HG02798 (cell line): Measurements from ENCODE around the gene TRPM4.
A peak's percentile ranks its signal among the peaks of the same experiment; 100 is the strongest.
"Not testable (repeated sequence)": the region's sequence is repeated elsewhere in the genome, so short reads cannot be mapped to it uniquely, and the experiment has no call there.

Source experiments
- ATAC-seq: cut with Tn5 transposase; IDR thresholded peaks from one replicate; pipeline ENCODE4 v1.9.1; 2021; ENCODE audit warnings: mild to moderate bottlenecking; ENCODE audit not compliant: unreplicated experiment, poor library complexity

Gene TRPM4

GRCh38 chr19:49126575-49126974 lies 31.0 kb upstream of the TRPM4 start:
- no peak for ATAC-seq

GRCh38 chr19:49127225-49127624 lies 30.4 kb upstream of the TRPM4 start:
- not testable (repeated sequence) for ATAC-seq

GRCh38 chr19:49127674-49128544 lies 29.7 kb upstream of the TRPM4 start:
- peak; percentile 86 for ATAC-seq

- ATAC-seq = no peak
Measured at GRCh38 chr19:49128545-49129237, 28.9 kb upstream of the TRPM4 start.

GRCh38 chr19:49129238-49129583 lies 28.4 kb upstream of the TRPM4 start:
- no peak for ATAC-seq

- ATAC-seq = no peak
Measured at GRCh38 chr19:49130325-49130724, 27.3 kb upstream of the TRPM4 start.

- ATAC-seq = no peak
Measured at GRCh38 chr19:49132974-49133609, 24.5 kb upstream of the TRPM4 start.

GRCh38 chr19:49133621-49134454 lies 23.8 kb upstream of the TRPM4 start:
- ATAC-seq = no peak

- ATAC-seq = no peak
Measured at GRCh38 chr19:49135686-49136085, 21.9 kb upstream of the TRPM4 start.

- no peak for ATAC-seq
Measured at GRCh38 chr19:49136771-49137171, 20.8 kb upstream of the TRPM4 start.

GRCh38 chr19:49140951-49141350 lies 16.6 kb upstream of the TRPM4 start:
- ATAC-seq = no peak

GRCh38 chr19:49141352-49141751 lies 16.2 kb upstream of the TRPM4 start:
- no peak for ATAC-seq

- peak; percentile 57 for ATAC-seq
Measured at GRCh38 chr19:49142866-49143335, 14.7 kb upstream of the TRPM4 start.

- ATAC-seq = no peak
Measured at GRCh38 chr19:49145573-49146407, 11.8 kb upstream of the TRPM4 start.

- not testable (repeated sequence) for ATAC-seq
Measured at GRCh38 chr19:49146408-49146770, 11.2 kb upstream of the TRPM4 start.

GRCh38 chr19:49148044-49148682 lies 9.4 kb upstream of the TRPM4 start:
- no peak for ATAC-seq

- ATAC-seq = no peak
Measured at GRCh38 chr19:49148784-49149651, 8.6 kb upstream of the TRPM4 start.

- no peak for ATAC-seq
Measured at GRCh38 chr19:49149652-49150105, 7.9 kb upstream of the TRPM4 start.
